Rectal smooth muscle tissue (tissue), 1 donor: ENCODE measurements around the gene TRIM62.

Experiments used
- H3K27ac ChIP-seq: one replicate; pipeline ENCODE4 v1.7.0; 2013; ENCODE audit warnings: low read depth, low read length, inconsistent platforms
- H3K27me3 ChIP-seq: one replicate; pipeline ENCODE4 v1.7.0; 2013; ENCODE audit warnings: low read length; ENCODE audit not compliant: control insufficient read depth, insufficient read depth
- H3K36me3 ChIP-seq: one replicate; pipeline ENCODE4 v1.7.0; 2013; ENCODE audit warnings: low read length; ENCODE audit not compliant: control insufficient read depth, insufficient read depth
- H3K4me1 ChIP-seq: one replicate; pipeline ENCODE4 v1.7.0; 2013; ENCODE audit warnings: low read length; ENCODE audit not compliant: control insufficient read depth, insufficient read depth
- H3K4me3 ChIP-seq: one replicate; pipeline ENCODE4 v1.7.0; 2013; ENCODE audit warnings: low read length
- H3K9ac ChIP-seq: one replicate; pipeline ENCODE4 v1.7.0; 2013; ENCODE audit warnings: low read length

Gene TRIM62

GRCh38 chr1:33191731-33192275 is 10.0 kb upstream of the TRIM62 start:
- no peaks in the 10 kb centered on the region for H3K4me1 ChIP-seq
- no peak overlapping the region for H3K4me3 ChIP-seq
- H3K27ac ChIP-seq = no peak overlapping the region
- H3K27me3 ChIP-seq = no peaks in the 10 kb centered on the region
- H3K36me3 ChIP-seq = no peaks in the 10 kb centered on the region
- H3K9ac ChIP-seq = no peak overlapping the region

- Histone ChIP-seq H3K9ac (no peak overlapping the region), H3K4me3 (no peak overlapping the region), H3K36me3 (no peaks in the 10 kb centered on the region), H3K27me3 (no peaks in the 10 kb centered on the region), H3K27ac (no peak overlapping the region), H3K4me1 (no peaks in the 10 kb centered on the region)
Measured at GRCh38 chr1:33190701-33191100, 8.9 kb upstream of the TRIM62 start.

- no peaks in the 10 kb centered on the region for H3K4me1 ChIP-seq
- no peak overlapping the region for H3K27ac ChIP-seq
- no peaks in the 10 kb centered on the region for H3K27me3 ChIP-seq
- H3K4me3 ChIP-seq = no peak overlapping the region
- H3K9ac ChIP-seq = no peak overlapping the region
- H3K36me3 ChIP-seq = no peaks in the 10 kb centered on the region
Measured at GRCh38 chr1:33188572-33189275, 6.9 kb upstream of the TRIM62 start.

- no peaks in the 10 kb centered on the region for H3K27me3 ChIP-seq
- no peak overlapping the region for H3K9ac ChIP-seq
- no peak overlapping the region for H3K4me3 ChIP-seq
- H3K27ac ChIP-seq = no peak overlapping the region
- no peaks in the 10 kb centered on the region for H3K4me1 ChIP-seq
- no peaks in the 10 kb centered on the region for H3K36me3 ChIP-seq
Measured at GRCh38 chr1:33186936-33187335, 5.1 kb upstream of the TRIM62 start.

- H3K27ac ChIP-seq = no peak overlapping the region
- H3K36me3 ChIP-seq = no peaks in the 10 kb centered on the region
- H3K9ac ChIP-seq = no peak overlapping the region
- H3K4me1 ChIP-seq = no peaks in the 10 kb centered on the region
- no peaks in the 10 kb centered on the region for H3K27me3 ChIP-seq
- H3K4me3 ChIP-seq = no peak overlapping the region
Measured at GRCh38 chr1:33185541-33185940, 3.7 kb upstream of the TRIM62 start.

GRCh38 chr1:33183306-33183705 is 1.5 kb upstream of the TRIM62 start:
- no peaks in the 10 kb centered on the region for H3K27me3 ChIP-seq
- H3K27ac ChIP-seq = no peak overlapping the region

GRCh38 chr1:33182896-33183295 is 1.1 kb upstream of the TRIM62 start:
- H3K9ac ChIP-seq = no peak overlapping the region
- no peaks in the 10 kb centered on the region for H3K4me1 ChIP-seq
- no peak overlapping the region for H3K4me3 ChIP-seq
- no peaks in the 10 kb centered on the region for H3K36me3 ChIP-seq
- H3K27me3 ChIP-seq = no peaks in the 10 kb centered on the region
- H3K27ac ChIP-seq = no peak overlapping the region

More at GRCh38 chr1:33183306-33183705, 1.5 kb upstream of the TRIM62 start:
- H3K4me1 ChIP-seq = no peaks in the 10 kb centered on the region
- no peak overlapping the region for H3K9ac ChIP-seq
- H3K4me3 ChIP-seq = no peak overlapping the region
- no peaks in the 10 kb centered on the region for H3K36me3 ChIP-seq

GRCh38 chr1:33182401-33182841 is 578 bp upstream of the TRIM62 start:
- H3K9ac ChIP-seq = no peak overlapping the region
- peak overlapping the region; percentile 53 for H3K4me3 ChIP-seq
- no peaks in the 10 kb centered on the region for H3K4me1 ChIP-seq
- no peaks in the 10 kb centered on the region for H3K27me3 ChIP-seq
- peak overlapping the region; percentile 53 for H3K27ac ChIP-seq
- no peaks in the 10 kb centered on the region for H3K36me3 ChIP-seq

- H3K9ac ChIP-seq = peak overlapping the region; percentile 26
- H3K36me3 ChIP-seq = no peaks in the 10 kb centered on the region
- H3K27me3 ChIP-seq = no peaks in the 10 kb centered on the region
- peak overlapping the region; percentile 84 for H3K4me3 ChIP-seq
- H3K27ac ChIP-seq = peak overlapping the region; percentile 38
- H3K4me1 ChIP-seq = no peaks in the 10 kb centered on the region
Measured at GRCh38 chr1:33180911-33181890, 642 bp downstream of the TRIM62 start.

GRCh38 chr1:33180226-33180910 is 1.5 kb downstream of the TRIM62 start:
- no peak overlapping the region for H3K27ac ChIP-seq
- H3K4me3 ChIP-seq = peak overlapping the region; percentile 58
- no peaks in the 10 kb centered on the region for H3K36me3 ChIP-seq
- H3K27me3 ChIP-seq = no peaks in the 10 kb centered on the region
- H3K4me1 ChIP-seq = no peaks in the 10 kb centered on the region
- H3K9ac ChIP-seq = no peak overlapping the region

- H3K27me3 ChIP-seq = no peaks in the 10 kb centered on the region
- H3K4me1 ChIP-seq = no peaks in the 10 kb centered on the region
- H3K9ac ChIP-seq = no peak overlapping the region
- H3K36me3 ChIP-seq = peaks cover 3% of the 10 kb centered on the region
- H3K27ac ChIP-seq = no peak overlapping the region
- H3K4me3 ChIP-seq = no peak overlapping the region
Measured at GRCh38 chr1:33178836-33179439, 2.9 kb downstream of the TRIM62 start.
